Right lobe of liver (tissue), 4 donors: ENCODE results near the gene PTK7.

Experiments
- POLR2A ChIP-seq: fragments of 450-650 bp; IDR thresholded peaks from one replicate; pipeline ENCODE4 v1.6.1; 2017; ENCODE audit warnings: antibody characterized with exemption, mild to moderate bottlenecking
- TF ChIP-seq, protein P1 (sequence below), 4 donors: fragments of 200-600 bp in 3 of 4; fragments of 450-650 bp in 1 of 4; IDR thresholded peaks; one replicate each; pipeline versions ENCODE4 v1.5.1 to v1.8.0; 2016 to 2022; ENCODE audit warnings: antibody characterized with exemption in 4 of 4, mild to moderate bottlenecking in 2 of 4
- donor health status: DM: no; HTN: no; CAD: no.
- donor health status: DM: no; HTN: no; CAD: no.
- donor health status: DM: no; HTN: yes; CAD: no.

DNA sequence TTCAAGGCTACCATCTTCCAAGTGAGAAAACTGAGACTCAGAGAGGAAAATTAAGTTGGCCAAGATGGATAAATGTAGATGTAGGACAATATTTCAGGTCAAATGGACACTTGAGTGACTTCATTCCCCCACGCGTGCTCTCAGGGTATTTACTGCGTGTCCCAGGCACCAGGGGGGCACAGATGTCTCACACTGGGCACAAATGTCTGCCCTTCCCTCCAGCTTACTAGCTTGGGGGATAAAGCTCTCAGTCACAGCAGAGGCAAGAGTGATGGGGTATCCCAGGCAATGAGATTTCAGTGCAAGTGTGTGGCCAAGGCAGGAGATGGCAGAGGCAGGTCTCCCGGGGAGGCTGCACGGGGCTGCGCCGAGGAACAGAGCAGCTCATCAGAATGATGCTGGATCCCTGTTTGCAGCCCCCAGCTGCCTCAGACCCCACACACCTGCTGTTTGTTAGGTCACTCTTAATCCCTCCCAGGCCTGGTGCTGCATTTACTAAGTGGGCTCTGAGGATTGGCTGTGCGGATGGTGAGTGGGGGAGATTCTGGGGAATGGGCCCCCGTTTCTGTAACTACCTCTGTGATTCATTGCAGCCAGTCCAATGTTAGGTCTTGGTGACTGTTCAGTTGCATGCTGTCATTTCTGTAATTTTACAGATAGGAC is 44.1 kb downstream of the PTK7 start:
- TF ChIP-seq, protein P1, sequence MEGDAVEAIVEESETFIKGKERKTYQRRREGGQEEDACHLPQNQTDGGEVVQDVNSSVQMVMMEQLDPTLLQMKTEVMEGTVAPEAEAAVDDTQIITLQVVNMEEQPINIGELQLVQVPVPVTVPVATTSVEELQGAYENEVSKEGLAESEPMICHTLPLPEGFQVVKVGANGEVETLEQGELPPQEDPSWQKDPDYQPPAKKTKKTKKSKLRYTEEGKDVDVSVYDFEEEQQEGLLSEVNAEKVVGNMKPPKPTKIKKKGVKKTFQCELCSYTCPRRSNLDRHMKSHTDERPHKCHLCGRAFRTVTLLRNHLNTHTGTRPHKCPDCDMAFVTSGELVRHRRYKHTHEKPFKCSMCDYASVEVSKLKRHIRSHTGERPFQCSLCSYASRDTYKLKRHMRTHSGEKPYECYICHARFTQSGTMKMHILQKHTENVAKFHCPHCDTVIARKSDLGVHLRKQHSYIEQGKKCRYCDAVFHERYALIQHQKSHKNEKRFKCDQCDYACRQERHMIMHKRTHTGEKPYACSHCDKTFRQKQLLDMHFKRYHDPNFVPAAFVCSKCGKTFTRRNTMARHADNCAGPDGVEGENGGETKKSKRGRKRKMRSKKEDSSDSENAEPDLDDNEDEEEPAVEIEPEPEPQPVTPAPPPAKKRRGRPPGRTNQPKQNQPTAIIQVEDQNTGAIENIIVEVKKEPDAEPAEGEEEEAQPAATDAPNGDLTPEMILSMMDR (IDR thresholded peaks at IDR 0.05), result no peak
- no peak for TF ChIP-seq POLR2A
